Gastrocnemius medialis (tissue), 4 donors: ENCODE data around the gene MEGF11. TPM values are rescaled to one million over a fixed set of nuclear protein-coding genes. Genes with fewer than 3 reads are reported as not detected.
A peak's percentile ranks its signal among the peaks of the same experiment; 100 is the strongest.

Source experiments
- ATAC-seq, 2 donors: fragments of 150-250 bp; one replicate each; pipeline ENCODE4 v1.9.1; 2016
- DNase-seq, 2 donors: peaks; one replicate each; pipeline ENCODE4 v3.0.0-alpha.2; 2019
- H3K27ac ChIP-seq, 4 donors: fragments of 200-600 bp; sonication (generic); 1 replicate in 1 of 4; 2 replicates in 3 of 4; pipeline ENCODE4 v1.5.1; 2016 to 2018; ENCODE audit warnings: mild to moderate bottlenecking in 2 of 4, moderate library complexity in 1 of 4
- H3K27me3 ChIP-seq, 3 donors: fragments of 200-600 bp; sonication (generic) in 2 of 3; 1 replicate in 1 of 3; 2 replicates in 2 of 3; pipeline versions ENCODE4 v1.5.1 to v1.6.0; 2016 to 2019; ENCODE audit warnings: mild to moderate bottlenecking in 1 of 3, moderate library complexity in 1 of 3
- H3K36me3 ChIP-seq, 2 donors: fragments of 200-600 bp; sonication (generic) in 1 of 2; one replicate each; pipeline ENCODE4 v1.5.1; 2017 to 2018
- H3K4me1 ChIP-seq, 2 donors: fragments of 200-600 bp; sonication (generic) in 1 of 2; one replicate each; pipeline ENCODE4 v1.5.1; 2016 to 2017; ENCODE audit warnings: mild to moderate bottlenecking in 2 of 2
- H3K4me3 ChIP-seq, 4 donors: fragments of 200-600 bp; sonication (generic) in 3 of 4; 1 replicate in 1 of 4; 2 replicates in 3 of 4; pipeline ENCODE4 v1.5.1; 2016 to 2019; ENCODE audit warnings: mild to moderate bottlenecking in 2 of 4
- H3K9me3 ChIP-seq, 3 donors: fragments of 200-600 bp; sonication (generic) in 2 of 3; 1 replicate in 1 of 3; 2 replicates in 2 of 3; pipeline ENCODE4 v1.5.1; 2016 to 2019
- POLR2A ChIP-seq, 2 donors: fragments of 450-650 bp; IDR thresholded peaks; one replicate each; pipeline ENCODE4 v1.6.1; 2017; ENCODE audit warnings: antibody characterized with exemption in 2 of 2, mild to moderate bottlenecking in 2 of 2, moderate library complexity in 2 of 2
- in situ Hi-C, 4 donors: fragments of 200-750 bp; cut with MboI; loops; one replicate each; pipeline versions ENCODE4 v1.15.0 to v1.8.0; 2017; ENCODE audit warnings: low sequenced_read_pairs in 4 of 4
- intact Hi-C: fragments of 100-400 bp; cut with DNase I; formaldehyde crosslinking; loops from one replicate; pipeline ENCODE4 v1.15.1; 2023; ENCODE audit warnings: low total_unique reads
- total RNA-seq, 4 donors: library from RNA; depleted of rRNA; stranded (reverse); fragments of >200 nt; gene quantifications; one replicate each; pipeline versions ENCODE4 v1.1.0 to v1.2.3, GENCODE V29; 2016
- TF ChIP-seq, protein P1 (sequence below), 5 experiments: fragments of 450-650 bp in 3 of 5; fragments of 200-600 bp in 2 of 5; sonication (generic) in 2 of 5; IDR thresholded peaks in 4 of 5; conservative IDR thresholded peaks in 1 of 5; 1 replicate in 4 of 5; 2 replicates in 1 of 5; pipeline ENCODE4 v1.5.1; 2016 to 2019; ENCODE audit warnings: antibody characterized with exemption in 5 of 5, mild to moderate bottlenecking in 3 of 5, moderate library complexity in 3 of 5

The MEGF11 gene
- total RNA-seq, 4 donors from 2014 or later, result not detected

DNA sequence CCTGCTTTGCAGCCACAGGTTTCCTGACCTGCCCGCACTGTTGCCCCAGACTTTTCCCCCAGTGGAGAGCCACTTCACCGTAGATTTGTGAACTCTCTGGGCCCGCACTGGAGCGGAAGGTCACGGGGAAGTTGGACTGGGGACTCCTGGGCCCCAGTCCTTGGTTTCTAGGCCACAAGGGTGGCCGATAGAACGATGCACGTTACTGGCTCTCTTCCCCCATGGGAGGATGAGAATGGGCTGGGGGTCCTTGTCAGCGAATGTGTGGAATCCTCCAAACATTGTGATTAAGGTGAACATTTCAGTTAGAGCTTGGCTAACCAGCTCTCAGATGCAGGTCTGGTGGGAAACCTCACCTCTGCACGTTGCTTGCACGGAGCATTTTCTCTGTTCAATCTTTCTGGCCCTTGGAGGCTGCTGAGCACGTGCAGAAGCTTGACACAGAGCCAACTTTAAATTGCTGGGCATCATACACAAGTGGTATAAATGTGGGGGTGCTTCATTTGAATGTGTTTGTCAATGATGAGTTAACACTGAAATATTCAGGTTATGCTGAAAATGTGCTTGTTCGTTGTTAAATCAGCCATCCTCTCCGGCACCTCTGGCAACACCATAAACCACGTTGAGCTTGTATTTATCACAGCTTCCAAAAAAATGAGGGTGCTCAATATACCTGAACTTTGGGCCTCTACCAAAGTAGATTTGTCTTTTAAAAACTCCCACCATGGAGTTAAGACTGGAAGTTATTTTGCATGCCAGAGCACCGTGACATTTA, 40.8 kb upstream of the MEGF11 start:
- peak overlapping the region; percentile 69 to 74 (median 71) for H3K4me3 ChIP-seq
- H3K9me3 ChIP-seq, result no peaks in the 10 kb centered on the region
- DNase-seq (no peak), ATAC-seq (peak; percentile 62 to 75)
- intact Hi-C loops (loop anchor here (5.0 kb wide), 1 partner anchor 203 kb away; the partner anchor contains the start of gene SNAPC5), in situ Hi-C loops (loop anchor here in 3 of 4 donors (25.0 kb wide), 1 partner anchor 657 kb away; no protein-coding TSS in a partner anchor)
- no peaks in the 10 kb centered on the region for H3K27me3 ChIP-seq
- peak overlapping the region; percentile 78 to 88 (median 85) for H3K27ac ChIP-seq
- peaks cover 26 to 31% of the 10 kb centered on the region in 2 donors for H3K4me1 ChIP-seq
- H3K36me3 ChIP-seq, result no peaks in the 10 kb centered on the region
- no peak for TF ChIP-seq POLR2A (IDR thresholded peaks at IDR 0.05)
- TF ChIP-seq, protein P1, sequence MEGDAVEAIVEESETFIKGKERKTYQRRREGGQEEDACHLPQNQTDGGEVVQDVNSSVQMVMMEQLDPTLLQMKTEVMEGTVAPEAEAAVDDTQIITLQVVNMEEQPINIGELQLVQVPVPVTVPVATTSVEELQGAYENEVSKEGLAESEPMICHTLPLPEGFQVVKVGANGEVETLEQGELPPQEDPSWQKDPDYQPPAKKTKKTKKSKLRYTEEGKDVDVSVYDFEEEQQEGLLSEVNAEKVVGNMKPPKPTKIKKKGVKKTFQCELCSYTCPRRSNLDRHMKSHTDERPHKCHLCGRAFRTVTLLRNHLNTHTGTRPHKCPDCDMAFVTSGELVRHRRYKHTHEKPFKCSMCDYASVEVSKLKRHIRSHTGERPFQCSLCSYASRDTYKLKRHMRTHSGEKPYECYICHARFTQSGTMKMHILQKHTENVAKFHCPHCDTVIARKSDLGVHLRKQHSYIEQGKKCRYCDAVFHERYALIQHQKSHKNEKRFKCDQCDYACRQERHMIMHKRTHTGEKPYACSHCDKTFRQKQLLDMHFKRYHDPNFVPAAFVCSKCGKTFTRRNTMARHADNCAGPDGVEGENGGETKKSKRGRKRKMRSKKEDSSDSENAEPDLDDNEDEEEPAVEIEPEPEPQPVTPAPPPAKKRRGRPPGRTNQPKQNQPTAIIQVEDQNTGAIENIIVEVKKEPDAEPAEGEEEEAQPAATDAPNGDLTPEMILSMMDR (IDR thresholded peaks at IDR 0.05 in 4 of 5, conservative IDR thresholded peaks at IDR 0.05 in 1 of 5), result no peak

DNA sequence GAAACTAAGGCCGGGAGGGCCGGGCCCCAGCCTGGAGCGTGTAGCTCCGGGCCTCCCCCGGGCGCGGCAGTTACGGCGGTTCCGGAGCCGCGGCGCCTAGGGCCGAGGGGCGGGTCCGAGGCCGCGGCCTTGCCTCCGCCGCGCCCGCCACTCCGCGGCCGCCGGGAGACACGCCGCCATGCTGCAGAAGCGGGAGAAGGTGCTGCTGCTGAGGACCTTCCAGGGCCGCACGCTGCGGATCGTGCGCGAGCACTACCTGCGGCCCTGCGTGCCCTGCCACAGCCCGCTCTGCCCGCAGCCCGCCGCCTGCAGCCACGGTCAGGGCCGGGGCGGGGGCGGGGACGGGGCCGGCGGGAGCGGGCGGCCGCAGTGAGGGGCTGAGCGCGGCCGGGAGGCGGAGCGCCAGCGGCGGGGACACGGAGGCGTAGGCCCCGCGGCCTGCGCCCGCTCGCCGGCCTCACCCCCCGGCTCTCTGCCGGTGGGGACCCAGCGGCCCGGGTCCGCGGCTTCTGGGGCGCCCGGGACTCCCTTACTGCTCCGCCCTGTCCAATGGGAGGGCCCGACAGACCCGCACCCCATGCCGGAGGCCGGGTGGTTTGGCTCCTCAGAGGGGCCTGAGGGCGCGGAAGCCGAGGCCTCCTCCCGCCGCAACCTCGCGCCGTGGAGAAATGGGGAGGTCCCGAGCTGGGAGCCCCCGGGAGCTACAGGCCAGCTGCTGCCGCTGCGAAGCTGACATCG, 40.0 kb upstream of the MEGF11 start, which contains the start of gene DIS3L:
Gene DIS3L, plus strand, starts transcription at position 150 of the 738 bp plus-strand sequence. Its CDS starts 29 bp downstream, at position 179.
- TF ChIP-seq, protein P1 (IDR thresholded peaks at IDR 0.05 in 4 of 5, conservative IDR thresholded peaks at IDR 0.05 in 1 of 5), result peak in 1 of 5 experiments; percentile 16
- peak; percentile 3 to 11 for TF ChIP-seq POLR2A (IDR thresholded peaks at IDR 0.05)
- Histone ChIP-seq H3K27ac (peak within 1 kb of the TSS; percentile 78 to 88 (median 85)), H3K27me3 (no peaks in the 10 kb centered on the region), H3K9me3 (no peaks in the 10 kb centered on the region), H3K4me3 (peak within 1 kb of the TSS; percentile 69 to 74 (median 71)), H3K4me1 (peaks cover 26 to 31% of the 10 kb centered on the region in 2 donors), H3K36me3 (no peaks in the 10 kb centered on the region)
- ATAC-seq (peak; percentile 83 to 88), DNase-seq (peak; percentile 5 to 25)
- intact Hi-C loops, result loop anchor here (5.0 kb wide), 1 partner anchor 204 kb away; the partner anchor contains the start of gene SNAPC5
- in situ Hi-C loops, result loop anchor here in 3 of 4 donors (25.0 kb wide), 1 partner anchor 656 kb away; no protein-coding TSS in a partner anchor

DNA sequence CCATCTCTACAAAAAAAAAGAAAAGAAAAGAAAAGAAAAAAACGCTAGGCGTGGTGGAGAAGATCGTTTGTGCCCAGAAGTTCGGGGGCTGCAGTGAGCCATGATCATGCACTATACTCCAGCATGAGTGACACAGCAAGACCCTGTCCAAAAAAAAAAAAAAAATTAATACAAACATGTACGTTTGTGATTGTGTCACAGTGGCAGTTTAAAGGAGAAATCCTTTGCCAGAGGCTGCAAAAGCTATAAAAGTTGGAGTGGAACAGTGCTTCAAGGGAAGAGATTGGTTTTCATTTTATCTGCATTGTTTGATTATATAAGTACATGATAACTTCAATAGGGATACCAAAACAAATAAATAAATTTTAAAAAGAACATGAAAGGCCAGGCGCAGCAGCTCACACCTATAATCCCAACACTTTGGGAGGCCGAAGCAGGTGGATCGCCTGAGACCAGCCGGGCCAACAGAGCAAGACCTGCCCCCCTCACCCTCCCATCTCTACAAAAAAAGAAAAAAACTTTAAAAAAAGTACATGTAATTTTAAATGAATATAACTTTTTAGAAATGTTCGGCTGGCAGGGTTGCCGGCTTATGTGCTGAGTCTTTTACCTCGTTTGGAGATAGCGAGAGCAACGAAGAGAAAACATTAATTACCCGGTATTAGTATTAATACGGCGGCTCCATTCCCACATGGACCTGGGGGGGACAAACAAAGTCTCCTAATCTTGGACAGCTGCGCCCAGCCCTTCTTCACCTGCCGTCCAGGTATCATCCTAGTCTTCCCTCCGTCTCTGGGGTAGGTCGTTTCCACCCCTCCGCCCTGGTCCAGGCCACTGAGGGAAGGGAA, 39.2 kb upstream of the MEGF11 start:
- H3K4me3 ChIP-seq, result peak overlapping the region; percentile 69 to 74 (median 71)
- intact Hi-C loops, result loop anchor here (5.0 kb wide), 1 partner anchor 205 kb away; the partner anchor contains the start of gene SNAPC5
- no peaks in the 10 kb centered on the region for H3K36me3 ChIP-seq
- ATAC-seq (no peak), DNase-seq (no peak)
- H3K27me3 ChIP-seq, result no peaks in the 10 kb centered on the region
- TF ChIP-seq, protein P1 (IDR thresholded peaks at IDR 0.05 in 4 of 5, conservative IDR thresholded peaks at IDR 0.05 in 1 of 5), result no peak
- TF ChIP-seq POLR2A (IDR thresholded peaks at IDR 0.05), result no peak
- H3K27ac ChIP-seq, result peak overlapping the region; percentile 78 to 88 (median 85)
- no peaks in the 10 kb centered on the region for H3K9me3 ChIP-seq
- in situ Hi-C loops, result loop anchor here in 3 of 4 donors (25.0 kb wide), 1 partner anchor 655 kb away; no protein-coding TSS in a partner anchor
- H3K4me1 ChIP-seq, result peaks cover 26 to 31% of the 10 kb centered on the region in 2 donors
